Heart left ventricle (tissue), 13 donors: ENCODE results near the gene RCHY1.

Source experiments
- POLR2A ChIP-seq, 2 donors: fragments of 450-650 bp; IDR thresholded peaks; one replicate each; pipeline ENCODE4 v1.6.1; 2017; ENCODE audit warnings: antibody characterized with exemption in 2 of 2, mild to moderate bottlenecking in 2 of 2, moderate library complexity in 2 of 2
- TF ChIP-seq, protein P1 (sequence below), 12 donors: fragments of 200-600 bp; sonication (generic) in 4 of 12; IDR thresholded peaks; one replicate each; pipeline versions ENCODE4 v1.5.0 to v1.8.0; 2018 to 2022; ENCODE audit warnings: antibody characterized with exemption in 12 of 12, mild to moderate bottlenecking in 5 of 12
- donor health status: ischemic (EF 13 %, LVEDD 7.1; RV severe dilation, severe dysfunction).
- donor health status: DM: no; HTN: yes; CAD: no.
- donor health status: DM: no; HTN: no; CAD: no.
- donor health status: ischemic (EF 25% LVEDD 6.9; RV normal size, moderate dysfunction).
- donor health status: ischemic (EF 25% LVEDD 5.7; RV mildly dilated, moderate dysfunction).
- donor health status: ischemic (EF 35%, LVEDD 5.7; RV mildly dilated, moderate dysfunction).
- donor health status: nonischemic (EF 11% LVEDD 7.7; RV severe dilation, severe dysfunction).
- donor health status: DM: yes; HTN: yes; CAD: no.
- donor health status: PGD.
- donor health status: ischemic (EF 29% LVEDD 5.4; RV normal size, mild dysfunction).
- donor health status: nonischemic (EF 23%, LVEDD 6.1; RV moderate dilation, normal function).

DNA sequence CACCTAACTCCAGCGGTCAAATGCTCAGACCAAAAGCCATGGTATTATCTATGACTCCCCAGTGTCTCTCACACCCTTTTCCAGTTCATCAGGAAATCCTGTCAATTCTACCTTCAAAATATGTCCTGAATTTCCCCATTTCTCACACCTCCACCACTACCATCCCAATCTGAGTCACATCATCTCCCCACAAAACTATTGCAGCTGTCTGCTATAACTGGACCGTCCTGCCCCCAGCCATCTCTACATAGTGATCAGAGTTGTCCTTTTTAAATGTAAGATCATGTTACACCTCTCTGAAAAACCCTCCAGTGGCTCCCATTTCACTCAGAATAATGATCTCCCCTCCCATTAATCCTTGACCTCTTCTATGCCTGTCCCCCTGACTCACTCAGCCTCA lies 34.8 kb upstream of the RCHY1 start:
- TF ChIP-seq, protein P1, sequence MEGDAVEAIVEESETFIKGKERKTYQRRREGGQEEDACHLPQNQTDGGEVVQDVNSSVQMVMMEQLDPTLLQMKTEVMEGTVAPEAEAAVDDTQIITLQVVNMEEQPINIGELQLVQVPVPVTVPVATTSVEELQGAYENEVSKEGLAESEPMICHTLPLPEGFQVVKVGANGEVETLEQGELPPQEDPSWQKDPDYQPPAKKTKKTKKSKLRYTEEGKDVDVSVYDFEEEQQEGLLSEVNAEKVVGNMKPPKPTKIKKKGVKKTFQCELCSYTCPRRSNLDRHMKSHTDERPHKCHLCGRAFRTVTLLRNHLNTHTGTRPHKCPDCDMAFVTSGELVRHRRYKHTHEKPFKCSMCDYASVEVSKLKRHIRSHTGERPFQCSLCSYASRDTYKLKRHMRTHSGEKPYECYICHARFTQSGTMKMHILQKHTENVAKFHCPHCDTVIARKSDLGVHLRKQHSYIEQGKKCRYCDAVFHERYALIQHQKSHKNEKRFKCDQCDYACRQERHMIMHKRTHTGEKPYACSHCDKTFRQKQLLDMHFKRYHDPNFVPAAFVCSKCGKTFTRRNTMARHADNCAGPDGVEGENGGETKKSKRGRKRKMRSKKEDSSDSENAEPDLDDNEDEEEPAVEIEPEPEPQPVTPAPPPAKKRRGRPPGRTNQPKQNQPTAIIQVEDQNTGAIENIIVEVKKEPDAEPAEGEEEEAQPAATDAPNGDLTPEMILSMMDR (IDR thresholded peaks at IDR 0.05) = no peak
- no peak for TF ChIP-seq POLR2A (IDR thresholded peaks at IDR 0.05)
